ENCODE data around the gene CLBA1. TPM values are rescaled to one million over a fixed set of nuclear protein-coding genes. Genes with fewer than 3 reads are reported as not detected.
"Not testable (repeated sequence)": the region's sequence is repeated elsewhere in the genome, so short reads cannot be mapped to it uniquely, and the experiment has no call there.

CLBA1 gene
- total RNA-seq, 1 experiment from 2014 or later: 14.8 TPM

DNA sequence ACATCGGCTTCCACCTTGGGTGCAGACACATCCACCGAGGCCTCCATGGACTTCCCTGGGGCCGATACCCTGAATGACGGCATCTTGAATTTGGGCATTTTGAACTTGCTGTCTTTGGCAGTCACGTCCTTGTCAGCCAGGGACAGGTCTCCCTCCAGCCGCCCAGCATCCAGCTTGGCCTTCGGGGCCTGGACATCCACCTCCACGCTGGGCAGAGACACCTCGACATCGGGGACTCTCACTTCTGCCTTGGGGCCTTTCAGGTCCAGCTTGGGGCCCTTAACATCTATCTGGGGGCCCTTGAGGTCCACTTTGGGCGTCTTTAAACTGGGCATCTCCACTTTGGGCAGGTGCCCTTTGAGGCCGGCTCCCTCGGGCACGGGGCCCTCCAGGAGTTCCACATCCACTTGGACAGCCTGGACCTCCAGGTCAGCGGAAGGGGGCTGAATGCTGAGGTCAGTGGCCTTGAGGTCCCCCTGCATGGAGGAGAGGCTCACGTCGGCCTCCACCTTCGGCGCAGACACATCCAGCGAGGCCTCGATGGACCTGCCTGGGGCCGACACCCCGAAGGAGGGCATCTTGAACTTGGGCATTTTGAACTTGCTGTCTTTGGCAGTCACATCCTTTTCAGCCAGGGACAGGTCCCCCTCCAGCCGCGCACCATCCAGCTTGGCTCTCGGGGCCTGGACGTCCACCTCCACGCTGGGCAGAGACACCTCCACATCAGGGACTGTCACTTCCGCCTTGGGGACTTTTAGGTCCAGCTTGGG lies 41.0 kb upstream of the CLBA1 start:
- H3K27me3 ChIP-seq (ENCODE audit: insufficient read depth, low read length); H3K4me2 ChIP-seq (ENCODE audit: low read length); H3K4me3 ChIP-seq (replicated peaks in 1 of 2; ENCODE audit: low read depth in 1 of 2, low read length in 2 of 2); CTCF ChIA-PET; DNase-seq (ENCODE audit: low read depth, low spot score); H3K9me2 ChIP-seq (ENCODE audit: insufficient read depth); H3K27ac ChIP-seq (ENCODE audit: low read depth, low read length); H3K9me3 ChIP-seq (ENCODE audit: control insufficient read depth in 1 of 2, insufficient read depth in 1 of 2, low read depth in 1 of 2, low read length in 2 of 2); ATAC-seq; BruUV-seq (replicated peaks); intact Hi-C loops (cut with micrococcal nuclease); H3K36me3 ChIP-seq (ENCODE audit: control insufficient read depth in 1 of 2, insufficient read depth in 2 of 2, low read length in 2 of 2); H3K4me1 ChIP-seq (ENCODE audit: control insufficient read depth in 1 of 2, insufficient read depth in 2 of 2, low read length in 2 of 2); H4K20me1 ChIP-seq (ENCODE audit: insufficient read depth); H3K9ac ChIP-seq (ENCODE audit: low read length); RAD21 ChIA-PET (ENCODE audit: low non-redundant PET in 1 of 2, low total read pairs in 2 of 2, uncharacterized antibody in 2 of 2, unreplicated experiment in 2 of 2); POLR2A ChIA-PET; H3K79me2 ChIP-seq (ENCODE audit: insufficient read depth, low read length); H2AFZ ChIP-seq (ENCODE audit: low read depth, low read length, poor library complexity, severe bottlenecking): not testable (repeated sequence)

DNA sequence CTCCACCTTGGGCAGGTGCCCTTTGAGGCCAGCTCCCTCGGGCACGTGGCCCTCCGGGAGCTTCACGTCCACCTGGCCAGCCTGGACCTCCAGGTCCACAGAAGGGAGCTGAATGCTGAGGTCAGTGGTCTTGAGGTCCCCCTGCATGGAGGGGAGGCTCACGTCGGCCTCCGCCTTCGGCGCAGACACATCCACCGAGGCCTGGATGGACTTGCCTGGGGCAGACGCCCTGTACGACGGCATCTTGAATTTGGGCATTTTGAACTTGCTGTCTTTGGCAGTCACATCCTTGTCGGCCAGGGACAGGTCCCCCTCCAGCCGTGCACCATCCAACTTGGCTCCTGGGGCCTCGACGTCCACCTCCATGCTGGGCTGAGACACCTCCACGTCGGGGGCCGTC lies 40.3 kb upstream of the CLBA1 start:
- H3K9ac ChIP-seq (ENCODE audit: low read length); RAD21 ChIA-PET (ENCODE audit: low non-redundant PET in 1 of 2, low total read pairs in 2 of 2, uncharacterized antibody in 2 of 2, unreplicated experiment in 2 of 2); POLR2A ChIA-PET; H3K9me3 ChIP-seq (ENCODE audit: control insufficient read depth in 1 of 2, insufficient read depth in 1 of 2, low read depth in 1 of 2, low read length in 2 of 2); ATAC-seq; H2AFZ ChIP-seq (ENCODE audit: low read depth, low read length, poor library complexity, severe bottlenecking); DNase-seq (ENCODE audit: low read depth, low spot score); H3K36me3 ChIP-seq (ENCODE audit: control insufficient read depth in 1 of 2, insufficient read depth in 2 of 2, low read length in 2 of 2); BruUV-seq (replicated peaks); intact Hi-C loops (cut with micrococcal nuclease); H3K27ac ChIP-seq (ENCODE audit: low read depth, low read length); H3K4me2 ChIP-seq (ENCODE audit: low read length); CTCF ChIA-PET; H3K9me2 ChIP-seq (ENCODE audit: insufficient read depth); H3K4me3 ChIP-seq (replicated peaks in 1 of 2; ENCODE audit: low read depth in 1 of 2, low read length in 2 of 2); H4K20me1 ChIP-seq (ENCODE audit: insufficient read depth); H3K79me2 ChIP-seq (ENCODE audit: insufficient read depth, low read length); H3K27me3 ChIP-seq (ENCODE audit: insufficient read depth, low read length); H3K4me1 ChIP-seq (ENCODE audit: control insufficient read depth in 1 of 2, insufficient read depth in 2 of 2, low read length in 2 of 2): not testable (repeated sequence)

DNA sequence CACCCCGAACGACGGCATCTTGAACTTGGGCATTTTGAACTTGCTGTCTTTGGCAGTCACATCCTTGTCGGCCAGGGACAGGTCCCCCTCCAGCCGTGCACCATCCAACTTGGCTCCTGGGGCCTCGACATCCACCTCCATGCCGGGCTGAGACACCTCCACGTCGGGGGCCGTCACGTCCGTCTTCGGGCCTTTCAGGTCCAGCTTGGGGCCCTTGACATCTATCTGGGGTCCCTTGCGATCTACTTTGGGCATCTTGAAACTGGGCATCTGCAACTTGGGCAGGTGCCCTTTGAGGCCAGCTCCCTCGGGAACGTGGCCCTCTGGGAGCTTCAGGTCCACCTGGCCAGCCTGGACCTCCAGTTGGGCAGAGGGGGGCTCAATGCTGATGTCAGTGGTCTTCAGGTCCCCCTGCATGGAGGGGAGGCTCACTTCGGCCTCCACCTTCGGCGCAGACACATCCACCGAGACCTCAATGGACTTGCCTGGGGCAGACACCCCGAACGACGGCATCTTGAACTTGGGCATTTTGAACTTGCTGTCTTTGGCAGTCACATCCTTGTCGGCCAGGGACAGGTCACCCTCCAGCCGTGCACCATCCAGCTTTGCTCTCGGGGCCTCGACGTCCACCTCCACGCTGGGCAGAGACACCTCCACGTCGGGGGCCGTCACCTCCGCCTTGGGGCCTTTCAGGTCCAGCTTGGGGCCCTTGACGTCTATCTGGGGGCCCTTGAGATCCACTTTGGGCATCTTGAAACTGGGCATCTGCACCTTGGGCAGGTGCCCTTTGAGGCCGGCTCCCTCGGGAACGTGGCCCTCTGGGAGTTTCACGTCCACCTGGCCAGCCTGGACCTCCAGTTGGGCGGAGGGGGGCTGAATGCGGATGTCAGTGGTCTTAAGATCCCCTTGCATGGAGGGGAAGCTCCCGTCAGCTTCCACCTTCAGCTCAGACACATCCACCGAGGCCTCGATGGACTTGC lies 39.3 kb upstream of the CLBA1 start:
- H3K9me2 ChIP-seq (ENCODE audit: insufficient read depth); H3K4me2 ChIP-seq (ENCODE audit: low read length); H4K20me1 ChIP-seq (ENCODE audit: insufficient read depth); H3K27me3 ChIP-seq (ENCODE audit: insufficient read depth, low read length); RAD21 ChIA-PET (ENCODE audit: low non-redundant PET in 1 of 2, low total read pairs in 2 of 2, uncharacterized antibody in 2 of 2, unreplicated experiment in 2 of 2); H3K4me3 ChIP-seq (replicated peaks in 1 of 2; ENCODE audit: low read depth in 1 of 2, low read length in 2 of 2); H3K9ac ChIP-seq (ENCODE audit: low read length); H2AFZ ChIP-seq (ENCODE audit: low read depth, low read length, poor library complexity, severe bottlenecking); H3K36me3 ChIP-seq (ENCODE audit: control insufficient read depth in 1 of 2, insufficient read depth in 2 of 2, low read length in 2 of 2); POLR2A ChIA-PET; intact Hi-C loops (cut with micrococcal nuclease); H3K79me2 ChIP-seq (ENCODE audit: insufficient read depth, low read length); BruUV-seq (replicated peaks); DNase-seq (ENCODE audit: low read depth, low spot score); H3K4me1 ChIP-seq (ENCODE audit: control insufficient read depth in 1 of 2, insufficient read depth in 2 of 2, low read length in 2 of 2); H3K9me3 ChIP-seq (ENCODE audit: control insufficient read depth in 1 of 2, insufficient read depth in 1 of 2, low read depth in 1 of 2, low read length in 2 of 2); CTCF ChIA-PET; ATAC-seq; H3K27ac ChIP-seq (ENCODE audit: low read depth, low read length): not testable (repeated sequence)

DNA sequence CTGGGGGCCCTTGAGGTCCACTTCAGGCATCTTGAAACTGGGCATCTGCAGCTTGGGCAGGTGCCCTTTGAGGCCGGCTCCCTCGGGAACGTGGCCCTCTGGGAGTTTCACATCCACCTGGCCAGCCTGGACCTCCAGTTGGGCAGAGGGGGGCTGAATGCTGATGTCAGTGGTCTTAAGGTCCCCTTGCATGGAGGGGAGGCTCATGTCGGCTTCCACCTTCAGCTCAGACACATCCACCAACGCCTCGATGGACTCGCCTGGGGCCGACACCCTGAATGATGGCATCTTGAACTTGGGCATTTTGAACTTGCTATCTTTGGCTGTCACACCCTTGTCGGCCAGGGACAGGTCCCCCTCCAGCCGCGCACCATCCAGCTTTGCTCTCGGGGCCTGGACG lies 38.4 kb upstream of the CLBA1 start:
- H4K20me1 ChIP-seq (ENCODE audit: insufficient read depth); CTCF ChIA-PET; H3K4me3 ChIP-seq (replicated peaks in 1 of 2; ENCODE audit: low read depth in 1 of 2, low read length in 2 of 2); H3K9me3 ChIP-seq (ENCODE audit: control insufficient read depth in 1 of 2, insufficient read depth in 1 of 2, low read depth in 1 of 2, low read length in 2 of 2); H3K79me2 ChIP-seq (ENCODE audit: insufficient read depth, low read length); H3K27me3 ChIP-seq (ENCODE audit: insufficient read depth, low read length); BruUV-seq (replicated peaks); H3K27ac ChIP-seq (ENCODE audit: low read depth, low read length); H3K9me2 ChIP-seq (ENCODE audit: insufficient read depth); H3K36me3 ChIP-seq (ENCODE audit: control insufficient read depth in 1 of 2, insufficient read depth in 2 of 2, low read length in 2 of 2); H3K4me1 ChIP-seq (ENCODE audit: control insufficient read depth in 1 of 2, insufficient read depth in 2 of 2, low read length in 2 of 2); H2AFZ ChIP-seq (ENCODE audit: low read depth, low read length, poor library complexity, severe bottlenecking); DNase-seq (ENCODE audit: low read depth, low spot score); RAD21 ChIA-PET (ENCODE audit: low non-redundant PET in 1 of 2, low total read pairs in 2 of 2, uncharacterized antibody in 2 of 2, unreplicated experiment in 2 of 2); H3K4me2 ChIP-seq (ENCODE audit: low read length); intact Hi-C loops (cut with micrococcal nuclease); ATAC-seq; H3K9ac ChIP-seq (ENCODE audit: low read length); POLR2A ChIA-PET: not testable (repeated sequence)

Measured in HCT116 (cell line).